ENCODE results near the gene ACSS1.

Gene ACSS1

GRCh38 chr20:25079171-25079570, 21.2 kb upstream of the ACSS1 start:
- H3K4me3 ChIP-seq (ENCODE audit: low read depth, low read length), result no peak overlapping the region

DNA sequence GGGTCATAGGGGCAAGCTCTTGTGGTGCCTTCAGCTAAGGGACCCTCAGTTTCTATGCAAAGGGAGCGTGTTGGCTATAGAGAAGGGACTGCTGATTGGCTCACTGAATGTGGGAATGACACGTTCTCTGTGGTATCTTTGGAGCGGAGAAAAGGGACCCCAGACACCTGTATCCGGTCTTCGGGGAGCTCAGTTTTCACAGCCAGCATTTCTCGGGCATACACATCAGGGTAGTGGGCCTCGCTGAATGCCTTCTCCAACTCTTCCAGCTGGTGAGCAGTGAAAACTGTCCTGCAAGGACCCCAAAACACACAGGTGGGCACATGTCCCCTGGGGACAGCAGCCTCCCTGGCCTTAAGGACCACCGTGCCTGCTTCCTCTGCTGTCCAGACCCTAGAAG, 20.7 kb upstream of the ACSS1 start:
- H3K4me3 ChIP-seq (ENCODE audit: low read depth, low read length), result no peak overlapping the region

GRCh38 chr20:25077610-25078169, 19.8 kb upstream of the ACSS1 start:
- H3K4me3 ChIP-seq (ENCODE audit: low read depth, low read length), result no peak overlapping the region

DNA sequence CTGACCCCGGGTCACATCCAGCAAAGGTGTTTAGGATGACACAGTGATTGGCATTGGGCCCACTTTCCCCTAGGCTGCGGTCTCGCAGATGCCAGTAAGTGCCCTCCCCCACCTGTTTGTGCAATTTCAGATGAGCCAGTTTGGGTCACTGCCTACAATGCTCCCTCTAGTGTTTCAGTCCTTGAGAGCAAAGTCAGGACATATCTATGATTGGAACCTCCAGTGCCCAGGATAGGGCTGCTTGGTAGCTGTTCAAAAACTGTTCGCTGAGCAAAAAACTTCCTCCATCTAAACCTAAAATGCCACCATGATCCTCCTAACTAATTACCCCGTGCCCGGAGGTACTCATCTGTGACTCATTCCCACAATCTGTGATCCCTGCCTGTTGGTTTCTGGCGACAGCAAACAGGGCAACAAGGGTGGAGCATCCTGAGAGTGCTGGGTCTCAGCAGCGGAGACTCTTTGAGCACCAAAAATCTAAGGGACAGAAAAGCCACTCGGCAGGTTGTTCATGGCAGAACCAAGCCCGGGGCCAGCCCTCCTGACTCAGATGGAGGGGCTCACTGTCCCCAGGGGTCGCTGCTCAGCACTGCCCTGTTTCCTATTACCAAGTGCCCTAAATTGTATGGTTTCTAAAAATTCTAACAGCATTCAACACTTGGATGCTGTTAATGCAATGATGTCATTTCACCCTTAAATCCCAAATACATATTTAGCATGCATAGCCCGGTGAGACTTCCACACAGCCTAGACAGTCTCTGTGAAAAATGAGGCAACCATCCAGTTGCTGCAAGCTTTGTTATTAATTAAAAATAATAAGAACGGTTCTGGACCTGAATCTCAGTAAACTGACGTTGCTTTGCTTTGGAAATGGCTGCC, 19.0 kb upstream of the ACSS1 start:
- H3K4me3 ChIP-seq (ENCODE audit: low read depth, low read length), result no peak overlapping the region

DNA sequence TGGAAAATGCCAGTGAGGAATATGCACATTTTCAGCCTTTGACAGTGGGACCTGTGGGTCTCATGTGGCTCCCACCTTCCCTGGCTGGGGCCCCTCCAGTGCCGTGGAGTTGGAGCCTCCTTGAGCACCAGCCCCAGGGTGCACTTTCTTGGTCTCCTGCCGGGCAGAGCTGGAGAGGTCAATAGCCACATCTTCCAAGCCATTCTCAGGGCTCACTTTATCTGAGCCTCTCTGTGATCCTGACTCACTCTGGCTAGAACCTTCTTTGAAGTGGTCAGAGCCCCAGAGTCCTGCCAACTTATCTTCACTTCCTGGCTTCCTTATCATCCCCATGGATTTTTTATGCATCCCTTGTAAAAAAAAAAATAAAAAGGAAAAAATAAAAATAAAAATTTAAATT, 18.3 kb upstream of the ACSS1 start:
- no peak overlapping the region for H3K4me3 ChIP-seq (ENCODE audit: low read depth, low read length)

DNA sequence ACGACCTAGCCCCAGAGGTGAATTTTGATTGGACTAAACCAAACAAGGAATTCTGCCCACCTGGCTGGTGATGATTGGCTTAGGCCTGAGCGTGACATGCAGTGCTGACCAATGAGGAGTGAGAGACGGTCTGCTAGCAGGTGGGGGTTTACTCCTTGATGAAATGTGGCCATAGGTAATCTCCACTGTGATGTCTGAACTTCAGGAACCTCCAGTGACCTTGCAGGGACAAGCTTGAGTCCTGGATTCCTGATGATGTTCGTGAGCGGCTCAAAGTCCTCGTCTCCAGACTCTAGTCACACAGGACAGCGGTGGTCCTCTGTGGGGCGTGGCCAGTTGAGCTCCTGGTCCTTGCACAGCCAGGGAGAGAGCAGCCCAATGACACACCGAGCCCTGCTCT, 15.6 kb upstream of the ACSS1 start:
- H3K4me3 ChIP-seq (ENCODE audit: low read depth, low read length), result no peak overlapping the region

GRCh38 chr20:25072226-25072811, 14.4 kb upstream of the ACSS1 start:
- no peak overlapping the region for H3K4me3 ChIP-seq (ENCODE audit: low read depth, low read length)

GRCh38 chr20:25071734-25072133, 13.8 kb upstream of the ACSS1 start:
- H3K4me3 ChIP-seq (ENCODE audit: low read depth, low read length), result no peak overlapping the region

DNA sequence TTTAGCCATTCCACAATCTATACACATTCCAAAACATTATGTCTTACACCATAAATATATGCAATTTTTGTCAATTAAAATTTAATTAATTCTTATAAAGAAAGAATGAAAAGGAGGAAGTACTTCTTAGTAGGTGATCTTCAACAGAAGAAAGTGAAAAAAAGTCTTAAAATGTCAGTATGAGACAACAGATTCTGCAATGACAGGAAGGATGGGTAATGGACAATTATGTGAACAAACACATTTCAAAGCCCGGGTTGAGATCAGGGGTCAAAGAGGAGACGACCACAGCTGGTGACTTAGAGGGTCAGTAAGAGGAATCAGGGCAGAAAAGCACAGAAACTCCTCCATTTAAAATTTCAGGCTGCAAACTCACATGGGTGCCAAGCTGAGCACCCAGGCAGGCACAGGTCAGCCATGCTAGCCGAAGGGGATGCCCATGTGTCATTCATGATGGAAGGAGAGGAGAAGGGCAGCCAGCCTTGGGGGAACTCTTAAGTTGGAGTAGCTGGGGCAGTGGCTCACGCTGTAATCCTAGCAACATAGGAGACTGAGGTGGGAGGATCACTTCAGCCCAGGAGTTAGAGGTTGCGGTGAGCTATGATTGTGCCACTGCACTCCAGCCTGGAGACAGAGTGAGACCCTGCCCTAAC, 13.0 kb upstream of the ACSS1 start:
- H3K4me3 ChIP-seq (ENCODE audit: low read depth, low read length), result no peak overlapping the region

DNA sequence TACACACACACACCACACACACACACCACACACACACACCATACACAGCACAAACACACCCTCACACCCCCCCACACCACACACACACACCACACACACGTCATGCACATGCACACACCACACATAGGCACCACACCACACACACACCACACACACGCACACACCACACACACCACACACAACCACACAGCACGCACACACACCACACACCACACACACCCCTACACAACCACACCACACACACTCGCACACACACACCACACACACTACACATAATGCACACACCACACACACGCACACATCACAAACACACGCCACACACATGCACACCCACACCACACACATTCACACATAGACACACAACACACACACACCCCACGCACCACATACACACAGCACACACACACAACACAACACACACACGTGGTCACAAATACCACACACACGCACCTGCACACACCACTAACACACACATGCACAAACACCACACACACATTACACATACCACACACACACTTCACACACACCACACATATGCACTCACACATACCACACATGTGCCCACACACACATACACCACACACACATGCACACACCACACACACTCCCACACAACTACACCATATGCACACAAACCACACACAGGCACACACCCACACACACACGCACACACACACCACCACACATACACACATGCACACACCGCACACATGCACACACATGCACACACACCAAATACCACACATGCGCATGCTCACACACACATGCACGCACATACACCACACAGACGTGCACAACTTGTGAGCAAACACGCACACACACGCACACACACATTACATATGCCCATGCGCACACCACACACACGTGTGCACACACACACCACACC, 9.4 kb upstream of the ACSS1 start:
- no peak overlapping the region for H3K4me3 ChIP-seq (ENCODE audit: low read depth, low read length)

DNA sequence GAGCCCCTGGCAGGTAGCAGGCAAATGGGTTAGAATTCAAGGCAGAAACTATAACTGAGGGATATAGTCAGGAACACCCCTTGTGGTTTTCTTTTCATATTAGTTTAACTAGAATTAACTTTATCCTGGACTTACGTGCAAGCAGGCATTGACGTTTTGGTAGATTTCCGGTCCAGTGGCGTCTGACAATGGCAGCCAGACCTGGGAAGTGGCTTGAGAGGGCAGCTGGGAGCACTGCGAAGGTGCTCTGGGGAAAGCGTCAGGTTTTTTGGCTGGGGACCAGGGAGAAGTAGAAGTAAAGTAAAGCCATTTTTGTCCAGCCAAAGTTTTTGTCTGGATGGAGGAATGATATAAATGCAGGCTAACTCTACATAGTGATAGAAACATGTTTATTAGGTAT, 8.4 kb upstream of the ACSS1 start:
- no peak overlapping the region for H3K4me3 ChIP-seq (ENCODE audit: low read depth, low read length)

GRCh38 chr20:25065625-25066338, 7.8 kb upstream of the ACSS1 start:
- H3K4me3 ChIP-seq (ENCODE audit: low read depth, low read length), result no peak overlapping the region

DNA sequence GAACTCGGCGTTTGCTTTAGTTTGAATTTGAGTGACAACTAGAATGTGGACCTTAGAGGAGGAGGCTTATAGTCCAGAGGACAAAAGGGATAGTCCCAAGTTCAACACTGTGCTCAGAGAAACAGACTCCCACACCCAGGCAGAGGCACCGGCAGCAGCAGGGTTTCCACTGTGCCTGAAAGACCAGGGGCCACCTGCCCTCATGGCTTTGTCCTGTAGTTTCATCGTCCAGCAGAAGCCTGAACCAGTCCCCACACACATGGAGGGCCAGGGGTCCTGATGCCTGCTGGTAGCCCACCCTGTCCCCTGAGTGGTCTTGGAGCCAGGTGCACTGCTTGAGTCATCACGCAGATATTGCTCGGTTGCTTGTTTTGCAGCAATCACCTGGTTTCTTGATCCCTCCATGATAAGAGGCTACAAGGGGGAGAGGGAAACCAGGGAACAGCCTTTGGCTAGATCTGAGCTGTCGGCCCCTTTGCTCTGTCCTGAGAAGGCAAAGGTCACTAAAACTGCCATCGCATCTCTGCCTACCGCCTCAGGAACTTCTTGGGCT, 7.2 kb upstream of the ACSS1 start:
- no peak overlapping the region for H3K4me3 ChIP-seq (ENCODE audit: low read depth, low read length)

GRCh38 chr20:25064561-25065071, 6.7 kb upstream of the ACSS1 start:
- H3K4me3 ChIP-seq (ENCODE audit: low read depth, low read length), result no peak overlapping the region

DNA sequence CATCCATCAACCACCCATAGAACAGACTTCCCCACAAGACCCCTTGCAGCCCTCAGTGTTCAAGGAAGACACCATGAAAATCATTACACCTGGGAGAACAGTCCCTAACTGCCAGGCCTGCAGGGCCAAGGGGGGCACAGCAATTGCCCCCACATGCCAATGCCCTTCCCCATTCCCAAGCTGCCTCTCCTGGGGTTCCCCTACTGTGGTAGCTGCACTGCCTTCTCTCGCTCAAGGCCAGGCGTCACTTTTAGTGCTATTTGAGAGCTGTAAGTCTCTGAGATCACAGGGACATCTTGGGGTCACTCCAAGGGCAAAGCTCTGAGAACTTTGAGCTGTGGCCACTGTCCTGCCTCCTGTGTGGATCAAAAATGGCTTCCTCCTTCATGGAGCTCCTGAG, 6.0 kb upstream of the ACSS1 start:
- H3K4me3 ChIP-seq (ENCODE audit: low read depth, low read length), result no peak overlapping the region

DNA sequence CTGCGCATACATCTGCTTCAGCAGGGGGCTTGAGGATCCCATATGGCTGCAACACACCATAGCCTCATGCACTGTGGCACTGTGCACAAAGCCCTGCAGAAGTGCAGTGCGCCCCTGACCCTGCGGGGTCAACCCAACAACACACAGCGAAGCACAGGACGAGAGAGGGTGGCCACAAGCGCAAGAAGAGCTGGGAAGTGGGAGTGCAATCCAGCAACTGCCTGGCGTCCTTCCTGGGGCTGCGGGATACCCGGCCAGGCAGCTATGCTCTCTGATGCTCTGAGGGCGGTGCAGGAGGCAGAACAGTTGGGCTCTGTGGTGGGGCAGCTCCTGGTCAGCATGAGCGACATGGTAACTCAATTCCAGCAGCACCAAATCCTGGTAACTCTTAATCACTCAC, 5.6 kb upstream of the ACSS1 start:
- no peak overlapping the region for H3K4me3 ChIP-seq (ENCODE audit: low read depth, low read length)

DNA sequence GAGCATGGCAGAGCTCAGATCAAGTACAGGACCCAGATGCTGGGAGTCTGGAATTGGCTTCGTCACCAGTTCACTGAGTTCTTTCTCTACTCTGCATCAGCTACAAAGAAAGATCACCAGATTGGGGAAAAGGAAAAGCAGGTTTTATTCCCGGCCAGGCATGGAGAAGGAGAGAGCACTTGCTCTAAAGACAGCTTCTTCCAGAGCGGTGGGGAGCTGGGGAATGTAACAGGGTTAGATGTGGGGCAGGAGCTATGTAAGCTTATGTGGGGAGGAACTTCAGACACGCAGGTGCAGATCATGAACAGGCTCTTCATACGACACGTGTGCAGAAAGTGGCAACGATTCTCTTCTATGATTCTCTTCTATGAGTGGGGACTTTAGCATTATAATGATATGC, 4.9 kb upstream of the ACSS1 start:
- no peak overlapping the region for H3K4me3 ChIP-seq (ENCODE audit: low read depth, low read length)

- H3K4me3 ChIP-seq (ENCODE audit: low read depth, low read length), result no peak overlapping the region
Observed at GRCh38 chr20:25061821-25062530, 4.0 kb upstream of the ACSS1 start.

Measured in iPS-11a (cell line).